MCF 10A (cell line): ENCODE data around the gene AMIGO1. TPM values are rescaled to one million over a fixed set of nuclear protein-coding genes. Genes with fewer than 3 reads are reported as not detected.

Experiments
- BruUV-seq: library from RNA; stranded (reverse); fragments of 400-500 nt; replicated peaks from 2 replicates; lab custom pipeline; 2021; lab: Mats Ljungman, UMichigan
- CTCF ChIA-PET: fragments of 300-600 bp; sonication (Branson Sonifier 250); formaldehyde crosslinking; extraction: SDS; loops from one replicate; lab custom pipeline; 2021; ENCODE audit warnings: antibody characterized with exemption, inconsistent platforms; lab: Yijun Ruan, JAX
- POLR2A ChIA-PET: fragments of 300-600, 350-650 bp; sonication (Branson Sonifier 250); formaldehyde crosslinking; extraction: SDS; loops from one replicate; lab custom pipeline; 2020; ENCODE audit warnings: antibody characterized with exemption, inconsistent platforms; lab: Yijun Ruan, JAX
- DNase-seq: peaks from one replicate; pipeline ENCODE4 v3.0.0-alpha.2; 2018; ENCODE audit not compliant: unreplicated experiment
- H3K27ac Mint-ChIP-seq: one replicate; pipeline ENCODE4 v1.8.0; 2022; ENCODE audit warnings: mild to moderate bottlenecking, low read depth, mixed read lengths; ENCODE audit not compliant: unreplicated experiment
- H3K27me3 Mint-ChIP-seq: one replicate; pipeline ENCODE4 v1.8.0; 2022; ENCODE audit warnings: mixed read lengths; ENCODE audit not compliant: insufficient read depth, unreplicated experiment
- H3K36me3 Mint-ChIP-seq: one replicate; pipeline ENCODE4 v1.8.0; 2022; ENCODE audit warnings: mild to moderate bottlenecking, moderate library complexity, mixed read lengths; ENCODE audit not compliant: insufficient read depth, unreplicated experiment
- H3K4me1 Mint-ChIP-seq: one replicate; pipeline ENCODE4 v1.8.0; 2022; ENCODE audit warnings: mixed read lengths; ENCODE audit not compliant: insufficient read depth, unreplicated experiment
- H3K4me3 Mint-ChIP-seq: one replicate; pipeline ENCODE4 v1.8.0; 2022; ENCODE audit warnings: mild to moderate bottlenecking, moderate library complexity, mixed read lengths; ENCODE audit not compliant: unreplicated experiment
- H3K9me3 Mint-ChIP-seq: one replicate; pipeline ENCODE4 v1.8.0; 2022; ENCODE audit warnings: mixed read lengths; ENCODE audit not compliant: unreplicated experiment
- intact Hi-C: fragments of 100-400 bp; cut with micrococcal nuclease; formaldehyde crosslinking; loops from 2 replicates; pipeline ENCODE4 v1.14.1; 2022
- total RNA-seq: library from RNA; stranded (reverse); gene quantifications from 2 replicates; pipeline ENCODE4 v1.2.3, GENCODE V29; 2022
- TF ChIP-seq, protein P1 (sequence below): fragments of 200-600 bp; IDR thresholded peaks from one replicate; pipeline ENCODE4 v1.8.0; 2022; ENCODE audit warnings: antibody characterized with exemption, mild to moderate bottlenecking; ENCODE audit not compliant: unreplicated experiment

Gene AMIGO1
- total RNA-seq, 1 experiment from 2014 or later, result 0.21 TPM

DNA sequence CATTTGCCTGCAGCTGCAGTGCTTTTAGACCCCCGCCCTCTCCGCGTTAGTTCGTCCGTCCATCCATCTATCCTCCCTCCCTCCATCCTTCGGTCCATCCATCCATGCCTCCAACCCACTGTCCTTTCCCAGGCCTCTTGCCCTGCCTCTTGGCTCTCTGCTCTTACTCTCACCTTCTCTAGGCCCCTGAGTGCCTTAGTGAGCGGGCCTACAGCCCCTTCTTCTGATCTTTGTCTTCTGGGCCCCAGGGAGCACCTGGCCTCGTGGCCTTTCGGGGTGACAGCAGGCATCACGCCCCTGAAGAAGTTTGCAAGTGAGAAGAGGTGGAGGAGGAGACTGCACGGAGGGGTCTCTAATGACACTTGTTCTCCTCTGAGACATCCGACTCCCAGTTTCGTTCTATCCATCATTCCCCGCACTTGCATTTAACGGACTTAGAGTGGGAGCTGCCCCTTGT is 25.0 kb downstream of the AMIGO1 start:
- H3K4me1 Mint-ChIP-seq, result peaks cover 6% of the 10 kb centered on the region
- H3K4me3 Mint-ChIP-seq, result peak overlapping the region; percentile 83
- no peaks in the 10 kb centered on the region for H3K9me3 Mint-ChIP-seq
- H3K27me3 Mint-ChIP-seq, result peaks cover 19% of the 10 kb centered on the region
- TF ChIP-seq, protein P1, sequence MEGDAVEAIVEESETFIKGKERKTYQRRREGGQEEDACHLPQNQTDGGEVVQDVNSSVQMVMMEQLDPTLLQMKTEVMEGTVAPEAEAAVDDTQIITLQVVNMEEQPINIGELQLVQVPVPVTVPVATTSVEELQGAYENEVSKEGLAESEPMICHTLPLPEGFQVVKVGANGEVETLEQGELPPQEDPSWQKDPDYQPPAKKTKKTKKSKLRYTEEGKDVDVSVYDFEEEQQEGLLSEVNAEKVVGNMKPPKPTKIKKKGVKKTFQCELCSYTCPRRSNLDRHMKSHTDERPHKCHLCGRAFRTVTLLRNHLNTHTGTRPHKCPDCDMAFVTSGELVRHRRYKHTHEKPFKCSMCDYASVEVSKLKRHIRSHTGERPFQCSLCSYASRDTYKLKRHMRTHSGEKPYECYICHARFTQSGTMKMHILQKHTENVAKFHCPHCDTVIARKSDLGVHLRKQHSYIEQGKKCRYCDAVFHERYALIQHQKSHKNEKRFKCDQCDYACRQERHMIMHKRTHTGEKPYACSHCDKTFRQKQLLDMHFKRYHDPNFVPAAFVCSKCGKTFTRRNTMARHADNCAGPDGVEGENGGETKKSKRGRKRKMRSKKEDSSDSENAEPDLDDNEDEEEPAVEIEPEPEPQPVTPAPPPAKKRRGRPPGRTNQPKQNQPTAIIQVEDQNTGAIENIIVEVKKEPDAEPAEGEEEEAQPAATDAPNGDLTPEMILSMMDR, result no peak
- TSS peak; percentile 74 for BruUV-seq
- POLR2A ChIA-PET, result interaction anchor here (0.6 to 2.6 kb wide), 11 partner anchors 9 to 500 kb away, joined by 3 to 14 read pairs (median 3); partner anchors contain the start of genes AHCYL1, CYB561D1, GNAI3 and PSMA5
- intact Hi-C loops, result no loop called here
- peak overlapping the region; percentile 77 for H3K27ac Mint-ChIP-seq
- H3K36me3 Mint-ChIP-seq, result peaks cover 12% of the 10 kb centered on the region
- CTCF ChIA-PET, result interaction anchor here (0.5 to 40.0 kb wide), 7 partner anchors 10 to 171 kb away, joined by 3 to 1071 read pairs (median 4); partner anchors contain the start of genes CYB561D1 and GPR61
- no peak for DNase-seq

DNA sequence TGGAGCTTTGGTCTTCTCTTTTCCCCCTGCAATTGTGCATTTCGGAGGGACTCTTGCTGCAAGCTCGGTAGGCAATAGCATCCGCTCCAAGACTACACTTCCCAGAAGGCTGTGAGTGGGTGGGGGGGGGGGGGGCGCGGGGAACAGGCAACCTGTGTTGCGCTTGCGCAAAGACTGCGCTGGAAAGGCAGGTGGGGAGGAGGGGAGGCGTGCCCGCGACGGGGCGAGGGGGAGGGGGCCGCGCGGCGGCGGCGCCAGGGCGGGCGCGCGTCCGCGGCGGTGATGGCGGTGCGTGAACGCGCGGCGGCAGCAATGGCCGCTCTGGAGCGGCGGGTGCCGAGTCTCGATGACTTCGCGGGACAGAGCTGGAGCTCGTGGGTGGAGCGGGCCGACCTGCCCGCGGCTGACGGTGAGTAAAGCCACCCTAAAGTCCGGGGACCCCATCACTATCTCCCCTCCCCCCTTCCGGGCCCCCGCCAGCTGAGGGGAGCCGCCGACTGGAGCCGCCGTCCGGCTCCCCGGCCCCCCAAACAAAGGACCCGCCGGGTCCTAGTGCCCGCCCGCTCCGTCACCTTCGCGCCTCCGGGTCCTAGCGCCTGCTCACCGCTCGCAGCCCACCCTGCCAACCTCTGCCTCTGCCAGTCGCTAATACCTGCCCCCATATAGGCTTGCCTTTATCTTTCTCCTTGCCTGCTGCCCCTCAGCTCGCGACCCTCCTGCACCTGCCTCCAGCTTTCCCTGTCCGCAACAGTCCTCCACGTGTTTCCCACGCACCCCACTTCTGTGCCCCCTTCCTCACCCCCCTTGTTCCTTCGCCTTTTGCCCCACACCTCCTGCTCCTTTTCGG is 25.6 kb downstream of the AMIGO1 start, which contains the start of gene ATXN7L2:
ATXN7L2 (plus strand) TSS at position 234 of the 847 bp plus-strand sequence; CDS start at position 283, 49 bp downstream.
- peak within 1 kb of the TSS; percentile 77 for H3K27ac Mint-ChIP-seq
- peaks cover 24% of the 10 kb centered on the region for H3K27me3 Mint-ChIP-seq
- H3K4me3 Mint-ChIP-seq, result peak within 1 kb of the TSS; percentile 83
- CTCF ChIA-PET, result interaction anchor here (0.5 to 40.0 kb wide), 7 partner anchors 11 to 172 kb away, joined by 3 to 1071 read pairs (median 4); partner anchors contain the start of genes CYB561D1 and GPR61
- H3K36me3 Mint-ChIP-seq, result peaks cover 7% of the 10 kb centered on the region
- POLR2A ChIA-PET, result interaction anchor here (0.7 to 2.6 kb wide), 10 partner anchors 9 to 501 kb away, joined by 3 to 14 read pairs (median 3); partner anchors contain the start of genes AHCYL1, CYB561D1, GNAI3 and PSMA5
- TF ChIP-seq, protein P1, result no peak
- DNase-seq, result peak; percentile 89
- BruUV-seq, result no TSS peak
- intact Hi-C loops, result no loop called here
- no peaks in the 10 kb centered on the region for H3K9me3 Mint-ChIP-seq
- H3K4me1 Mint-ChIP-seq, result peaks cover 7% of the 10 kb centered on the region

DNA sequence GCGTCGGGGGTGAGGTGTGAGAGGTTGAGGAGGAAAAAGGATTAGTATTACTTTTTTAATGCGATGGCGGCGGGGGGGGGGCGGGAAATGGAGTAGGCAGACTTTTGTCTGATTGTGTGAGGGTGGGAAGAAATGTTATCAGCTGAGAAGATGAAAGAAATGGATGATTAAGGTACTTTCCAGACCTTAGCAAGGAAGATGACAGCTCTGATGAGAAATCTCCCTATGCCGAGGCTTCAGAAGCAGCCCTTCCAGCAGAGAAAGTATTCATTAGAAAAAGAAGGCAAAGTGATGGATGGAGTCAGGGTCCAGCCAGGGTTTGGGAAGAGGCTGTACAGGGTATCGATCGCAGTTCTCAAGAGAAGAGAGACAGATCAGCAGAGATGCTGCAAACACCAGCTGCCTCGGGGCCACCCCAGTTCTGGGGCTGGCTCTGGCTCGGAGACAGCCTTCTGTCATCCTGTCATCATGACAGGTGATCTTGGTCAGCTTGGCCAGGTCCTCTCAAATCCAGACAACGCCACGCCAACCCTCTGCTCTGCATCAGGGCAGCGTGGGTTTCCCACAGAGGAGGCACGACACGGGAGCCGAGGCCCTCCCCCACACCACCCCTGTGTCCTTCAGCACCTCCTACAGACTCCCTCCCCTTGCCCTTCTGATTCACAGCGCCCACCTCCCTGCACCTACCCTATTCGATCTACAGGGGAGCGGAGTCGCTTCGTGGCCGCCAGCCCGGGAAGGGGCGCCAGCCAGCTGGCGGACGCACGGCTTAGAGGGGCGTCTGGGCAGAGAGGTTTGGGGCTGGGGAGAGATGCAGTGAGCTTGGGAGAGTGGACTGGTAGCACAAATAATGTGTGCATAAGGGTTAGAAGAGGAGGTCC is 26.5 kb downstream of the AMIGO1 start:
- BruUV-seq, result no TSS peak

More for the DNA sequence above, 26.5 kb downstream of the AMIGO1 start:
- no peaks in the 10 kb centered on the region for H3K9me3 Mint-ChIP-seq
- peaks cover under 1% of the 10 kb centered on the region for H3K36me3 Mint-ChIP-seq
- intact Hi-C loops, result no loop called here
- TF ChIP-seq, protein P1, result no peak
- CTCF ChIA-PET, result interaction anchor here (0.5 to 40.0 kb wide), 7 partner anchors 11 to 200 kb away, joined by 3 to 1071 read pairs (median 4); partner anchors contain the start of genes CYB561D1, GPR61 and PSRC1
- peak overlapping the region; percentile 83 for H3K4me3 Mint-ChIP-seq
- no peak for DNase-seq
- no peak overlapping the region for H3K27ac Mint-ChIP-seq
- POLR2A ChIA-PET, result interaction anchor here (0.6 to 2.6 kb wide), 5 partner anchors 57 to 502 kb away, joined by 3 to 14 read pairs (median 3); partner anchors contain the start of genes AHCYL1, GNAI3 and PSMA5
- H3K4me1 Mint-ChIP-seq, result peaks cover 10% of the 10 kb centered on the region
- peaks cover 31% of the 10 kb centered on the region for H3K27me3 Mint-ChIP-seq
